GM23338 (cell line): ENCODE results near the gene VPS4A. TPM values are rescaled to one million over a fixed set of nuclear protein-coding genes. Genes with fewer than 3 reads are reported as not detected.

Source experiments
- ATAC-seq: fragments of 200-7000 bp; cut with Tn5 transposase; 3 replicates; pipeline ENCODE4 v1.9.1; 2020
- DNase-seq: peaks from one replicate; pipeline ENCODE4 v3.0.0-alpha.2; 2015; ENCODE audit warnings: low spot score
- H2AFZ ChIP-seq: fragments of 200-600 bp; sonication (generic); 2 replicates; pipeline ENCODE4 v1.8.0; 2016; ENCODE audit warnings: antibody characterized with exemption, mild to moderate bottlenecking, moderate library complexity
- H3F3A ChIP-seq: fragments of 200-600 bp; sonication (generic); replicated peaks from 2 replicates; pipeline ENCODE4 v1.8.0; 2017; ENCODE audit warnings: antibody characterized with exemption, mixed run types, low read depth
- H3K27ac ChIP-seq: fragments of 200-600 bp; sonication (generic); 2 replicates; pipeline ENCODE4 v1.6.1; 2016; ENCODE audit warnings: low read depth
- H3K27me3 ChIP-seq: fragments of 200-600 bp; sonication (generic); 2 replicates; pipeline ENCODE4 v1.8.0; 2016; ENCODE audit warnings: mild to moderate bottlenecking, mixed run types, moderate library complexity; ENCODE audit not compliant: insufficient read depth
- H3K36me3 ChIP-seq: fragments of 200-600 bp; sonication (generic); 2 replicates; pipeline ENCODE4 v1.8.0; 2016; ENCODE audit warnings: mild to moderate bottlenecking; ENCODE audit not compliant: insufficient read depth
- H3K4me1 ChIP-seq: fragments of 200-600 bp; sonication (generic); 2 replicates; pipeline ENCODE4 v1.8.0; 2016; ENCODE audit warnings: mild to moderate bottlenecking, moderate library complexity; ENCODE audit not compliant: insufficient read depth
- H3K4me2 ChIP-seq: fragments of 200-600 bp; sonication (generic); 2 replicates; pipeline ENCODE4 v1.7.1; 2017; ENCODE audit warnings: mixed run types
- H3K4me3 ChIP-seq: fragments of 200-600 bp; sonication (generic); 2 replicates; pipeline ENCODE4 v1.6.1; 2016; ENCODE audit warnings: mixed run types
- H3K79me2 ChIP-seq: fragments of 200-600 bp; sonication (generic); replicated peaks from 2 replicates; pipeline ENCODE4 v1.8.0; 2017; ENCODE audit warnings: mild to moderate bottlenecking; ENCODE audit not compliant: insufficient read depth
- H3K9me2 ChIP-seq: fragments of 200-600 bp; sonication (generic); 2 replicates; pipeline ENCODE4 v1.8.0; 2017; ENCODE audit not compliant: insufficient read depth
- H4K20me1 ChIP-seq: fragments of 200-600 bp; sonication (generic); replicated peaks from 2 replicates; pipeline ENCODE4 v1.8.0; 2017; ENCODE audit warnings: mild to moderate bottlenecking; ENCODE audit not compliant: insufficient read depth
- H3K27ac Mint-ChIP-seq: 2 replicates; pipeline ENCODE4 v1.8.0; 2020; ENCODE audit warnings: inconsistent platforms, mild to moderate bottlenecking, moderate library complexity, mixed read lengths
- H3K27me3 Mint-ChIP-seq: 3 replicates; pipeline ENCODE4 v1.8.0; 2022; ENCODE audit warnings: low read depth, mild to moderate bottlenecking, moderate library complexity, mixed read lengths, inconsistent platforms; ENCODE audit not compliant: insufficient read depth, poor library complexity
- H3K36me3 Mint-ChIP-seq: 3 replicates; pipeline ENCODE4 v1.8.0; 2021; ENCODE audit warnings: low read depth, mild to moderate bottlenecking, inconsistent platforms, moderate library complexity, mixed read lengths
- H3K4me1 Mint-ChIP-seq: 3 replicates; pipeline ENCODE4 v1.8.0; 2020; ENCODE audit warnings: mild to moderate bottlenecking, inconsistent platforms, mixed read lengths
- H3K4me3 Mint-ChIP-seq: 3 replicates; pipeline ENCODE4 v1.8.0; 2021; ENCODE audit warnings: moderate library complexity, mild to moderate bottlenecking, inconsistent platforms, mixed read lengths
- H3K9me3 Mint-ChIP-seq: 3 replicates; pipeline ENCODE4 v1.8.0; 2020; ENCODE audit warnings: moderate library complexity, mild to moderate bottlenecking, inconsistent platforms, mixed read lengths
- CREB1 ChIP-seq: fragments of 250-450 bp; sonication (Bioruptor Pico); IDR thresholded peaks from 2 replicates; pipeline ENCODE4 v1.5.0; 2020; ENCODE audit warnings: low read depth, mild to moderate bottlenecking, moderate library complexity
- CTCF ChIP-seq, 2 experiments: fragments of 200-600 bp in 1 of 2; sonication (generic) in 1 of 2; conservative IDR thresholded peaks; 2 replicates each; pipeline versions ENCODE4 v1.5.1 to v1.6.1; 2016 to 2017; ENCODE audit warnings: antibody characterized with exemption in 2 of 2, low read depth in 2 of 2, mild to moderate bottlenecking in 2 of 2, moderate library complexity in 1 of 2
- ETS1 ChIP-seq: IDR thresholded peaks from 2 replicates; pipeline ENCODE4 v1.6.1; 2016; ENCODE audit warnings: antibody characterized with exemption
- EZH2 ChIP-seq: fragments of 200-600 bp; sonication (generic); IDR thresholded peaks from one replicate; pipeline ENCODE4 v1.8.0; 2017; ENCODE audit warnings: antibody characterized with exemption, mild to moderate bottlenecking, low read depth; ENCODE audit not compliant: unreplicated experiment
- EZH2phosphoT487 ChIP-seq: fragments of 200-600 bp; sonication (generic); IDR thresholded peaks from one replicate; pipeline ENCODE4 v1.8.1; 2018; ENCODE audit warnings: antibody characterized with exemption; ENCODE audit not compliant: unreplicated experiment
- JUNB ChIP-seq: IDR thresholded peaks from one replicate; pipeline ENCODE4 v1.6.1; 2016; ENCODE audit warnings: antibody characterized with exemption; ENCODE audit not compliant: unreplicated experiment
- NANOG ChIP-seq: IDR thresholded peaks from 2 replicates; pipeline ENCODE4 v1.6.1; 2016; ENCODE audit warnings: antibody characterized with exemption, borderline replicate concordance
- POLR2AphosphoS5 ChIP-seq: IDR thresholded peaks from 2 replicates; pipeline ENCODE4 v1.6.1; 2016; ENCODE audit warnings: antibody characterized with exemption, low read depth
- REST ChIP-seq: IDR thresholded peaks from one replicate; pipeline ENCODE4 v1.6.1; 2018; ENCODE audit warnings: antibody characterized with exemption; ENCODE audit not compliant: unreplicated experiment
- STAT1 ChIP-seq: IDR thresholded peaks from one replicate; pipeline ENCODE4 v1.6.1; 2016; ENCODE audit warnings: antibody characterized with exemption; ENCODE audit not compliant: unreplicated experiment
- ZNF114 ChIP-seq: fragments of 250-450 bp; sonication (Bioruptor Pico); IDR thresholded peaks from 2 replicates; pipeline ENCODE4 v1.5.0; 2020; ENCODE audit warnings: mild to moderate bottlenecking, moderate library complexity
- ZNF331 ChIP-seq: fragments of 250-450 bp; sonication (Bioruptor Pico); IDR thresholded peaks from 2 replicates; pipeline ENCODE4 v1.5.0; 2020; ENCODE audit warnings: low read depth, mild to moderate bottlenecking, moderate library complexity
- ZNF462 ChIP-seq: fragments of 250-450 bp; sonication (Bioruptor Pico); IDR thresholded peaks from 2 replicates; pipeline ENCODE4 v1.5.0; 2020; ENCODE audit warnings: mild to moderate bottlenecking, moderate library complexity
- polyA plus RNA-seq: library from polyadenylated mRNA; unstranded; fragments of >200 nt; fragmentation: Nextera tagmentation; extraction: Ambion mirVana; gene quantifications from 2 replicates; pipeline ENCODE4 v1.2.1, GENCODE V29; 2016
- total RNA-seq: library from RNA; depleted of rRNA; stranded (reverse); fragments of >200 nt; shearing (Covaris generic); gene quantifications from 2 replicates; pipeline ENCODE4 v1.2.3, GENCODE V29; 2014

VPS4A gene
- total and polyA plus RNA-seq, 2 experiments from 2014 or later: 29.1 to 32.7 TPM

- no peak overlapping the region for H3K4me2 ChIP-seq
- DNase-seq (no peak), ATAC-seq (no peak)
- Mint-ChIP-seq H3K4me3 (no peak overlapping the region), H3K27ac (no peak overlapping the region; the same call in 1 of the 2 replicates), H3K9me3 (no peaks in the 10 kb centered on the region), H3K27me3 (no peaks in the 10 kb centered on the region), H3K36me3 (peaks cover 29% of the 10 kb centered on the region), H3K4me1 (no peaks in the 10 kb centered on the region)
- TF ChIP-seq CTCF (conservative IDR thresholded peaks at IDR 0.05; ENCODE audit: low read depth in 2 of 2) (no peak), EZH2 (no peak), EZH2phosphoT487 (no peak), STAT1 (no peak), ZNF114 (CRISPR knock-in tag) (no peak), ZNF462 (CRISPR knock-in tag) (no peak), ZNF331 (no peak), ETS1 (no peak), JUNB (no peak), REST (no peak), NANOG (no peak), POLR2AphosphoS5 (no peak), CREB1 (no peak)
- H3K79me2 ChIP-seq: peaks cover 7% of the 10 kb centered on the region
- peaks cover 23% of the 10 kb centered on the region for H3K36me3 ChIP-seq
- 0 out of 2 replicates have a peak overlapping the region, but pooled peaks have one; percentile 19 for H3K27ac ChIP-seq
- no peaks in the 10 kb centered on the region for H3K4me1 ChIP-seq
- no peaks in the 10 kb centered on the region for H4K20me1 ChIP-seq
- H2AFZ ChIP-seq: no peak overlapping the region
- H3K27me3 ChIP-seq: no peaks in the 10 kb centered on the region
- H3K4me3 ChIP-seq: no peak overlapping the region
- peaks cover 3% of the 10 kb centered on the region; the same call in 1 of the 2 replicates for H3F3A ChIP-seq
- H3K9me2 ChIP-seq: no peaks in the 10 kb centered on the region
These were observed 35.5 kb downstream of the VPS4A start for GRCh38 chr16:69346683-69347082.
